PC-3 (cell line): ENCODE data around the gene ALPG.

Source experiments
- EZH2 ChIP-seq: fragments of 300-600 bp; sonication (generic); IDR thresholded peaks from one replicate; pipeline ENCODE4 v1.6.1; 2017; ENCODE audit warnings: antibody characterized with exemption, mild to moderate bottlenecking, low read length; ENCODE audit not compliant: unreplicated experiment
- EZH2phosphoT487 ChIP-seq: fragments of 300-600 bp; sonication (generic); IDR thresholded peaks from 2 replicates; pipeline ENCODE4 v1.6.1; 2018; ENCODE audit warnings: mild to moderate bottlenecking, antibody characterized with exemption, low read length, borderline replicate concordance
- TF ChIP-seq, protein P1 (sequence below): fragments of 300-600 bp; sonication (generic); conservative IDR thresholded peaks from 2 replicates; pipeline ENCODE4 v1.5.1; 2017; ENCODE audit warnings: antibody characterized with exemption, low read depth, mild to moderate bottlenecking, low read length

DNA sequence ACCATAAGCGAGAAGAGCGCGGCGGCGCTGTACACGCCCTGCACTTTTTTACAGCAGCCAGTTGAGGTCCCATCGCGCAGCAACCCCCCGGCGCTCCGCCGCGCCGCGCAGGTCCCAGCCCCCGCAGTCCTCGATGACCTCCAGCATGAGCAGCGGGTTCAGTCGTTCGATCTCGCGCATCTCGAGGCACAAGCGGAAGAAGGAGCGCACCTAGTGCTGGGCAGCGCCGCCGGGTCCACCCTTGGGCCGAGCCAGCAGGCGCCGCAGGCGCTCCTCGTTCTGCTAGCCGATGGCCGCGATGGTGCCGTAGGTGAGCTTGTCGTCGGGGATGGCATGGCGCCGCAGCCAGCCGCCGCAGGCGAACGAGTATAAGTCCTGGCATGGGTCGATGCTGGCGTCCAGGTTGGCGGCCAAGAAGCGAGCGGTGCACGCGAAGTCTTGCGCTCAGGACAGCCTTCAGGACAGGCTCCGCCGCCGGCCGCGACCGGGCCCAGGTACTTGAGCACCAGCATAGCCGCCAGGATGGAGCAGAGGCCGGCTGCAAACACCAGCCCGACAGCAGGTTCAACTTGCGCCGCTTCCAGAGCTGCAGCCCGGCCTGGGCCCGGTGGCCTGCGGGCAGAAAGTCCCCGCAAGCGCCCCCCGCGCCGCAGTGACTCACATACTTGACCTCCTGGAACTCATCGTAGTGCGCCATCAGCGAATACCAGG is 19.7 kb upstream of the ALPG start:
- TF ChIP-seq, protein P1, sequence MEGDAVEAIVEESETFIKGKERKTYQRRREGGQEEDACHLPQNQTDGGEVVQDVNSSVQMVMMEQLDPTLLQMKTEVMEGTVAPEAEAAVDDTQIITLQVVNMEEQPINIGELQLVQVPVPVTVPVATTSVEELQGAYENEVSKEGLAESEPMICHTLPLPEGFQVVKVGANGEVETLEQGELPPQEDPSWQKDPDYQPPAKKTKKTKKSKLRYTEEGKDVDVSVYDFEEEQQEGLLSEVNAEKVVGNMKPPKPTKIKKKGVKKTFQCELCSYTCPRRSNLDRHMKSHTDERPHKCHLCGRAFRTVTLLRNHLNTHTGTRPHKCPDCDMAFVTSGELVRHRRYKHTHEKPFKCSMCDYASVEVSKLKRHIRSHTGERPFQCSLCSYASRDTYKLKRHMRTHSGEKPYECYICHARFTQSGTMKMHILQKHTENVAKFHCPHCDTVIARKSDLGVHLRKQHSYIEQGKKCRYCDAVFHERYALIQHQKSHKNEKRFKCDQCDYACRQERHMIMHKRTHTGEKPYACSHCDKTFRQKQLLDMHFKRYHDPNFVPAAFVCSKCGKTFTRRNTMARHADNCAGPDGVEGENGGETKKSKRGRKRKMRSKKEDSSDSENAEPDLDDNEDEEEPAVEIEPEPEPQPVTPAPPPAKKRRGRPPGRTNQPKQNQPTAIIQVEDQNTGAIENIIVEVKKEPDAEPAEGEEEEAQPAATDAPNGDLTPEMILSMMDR, result no peak
- TF ChIP-seq EZH2 (no peak), EZH2phosphoT487 (no peak)
